ENCODE data around the gene CXorf51A. TPM values are rescaled to one million over a fixed set of nuclear protein-coding genes. Genes with fewer than 3 reads are reported as not detected.
"Not testable (repeated sequence)": the region's sequence is repeated elsewhere in the genome, so short reads cannot be mapped to it uniquely, and the experiment has no call there.

The CXorf51A gene
- polyA plus RNA-seq (2011; rRNA removed) = not detected in 2 replicates
- polyA minus RNA-seq (2011; rRNA and poly(A)+ RNA removed) = not detected in 2 replicates

DNA sequence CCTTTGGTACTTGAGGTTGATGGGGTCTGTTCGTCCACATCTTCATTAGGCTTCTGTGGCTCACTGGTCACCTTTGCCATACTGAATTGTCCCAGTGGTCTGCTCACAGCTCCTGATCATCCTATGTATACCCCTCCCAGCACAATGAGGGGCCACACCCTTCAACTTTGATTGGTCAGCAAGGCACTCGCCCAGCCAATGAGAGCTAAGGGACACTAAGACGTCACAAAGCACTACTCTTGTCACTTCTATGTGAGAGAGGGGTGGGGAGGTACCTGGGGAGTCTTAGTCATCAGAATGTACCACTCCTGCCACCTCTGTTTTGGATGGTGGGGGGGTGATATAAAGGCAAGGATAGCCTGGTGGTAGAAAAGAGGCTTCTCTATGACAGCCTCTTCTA, at the start of gene CXorf51A:
CXorf51A (minus strand) TSS at position 101 of the 400 bp plus-strand sequence; CDS start at position 80, 21 bp downstream.
- DNase-seq (ENCODE audit: low read depth, low spot score); H3K27ac ChIP-seq (ENCODE audit: low read depth, low read length); H3K9me3 ChIP-seq (ENCODE audit: control insufficient read depth, insufficient read depth, low read length); CTCF ChIA-PET; H3K4me3 ChIP-seq (ENCODE audit: low read depth, low read length); POLR2A ChIA-PET; H3K27me3 ChIP-seq (ENCODE audit: control insufficient read depth, insufficient read depth, low read length): not testable (repeated sequence)

DNA sequence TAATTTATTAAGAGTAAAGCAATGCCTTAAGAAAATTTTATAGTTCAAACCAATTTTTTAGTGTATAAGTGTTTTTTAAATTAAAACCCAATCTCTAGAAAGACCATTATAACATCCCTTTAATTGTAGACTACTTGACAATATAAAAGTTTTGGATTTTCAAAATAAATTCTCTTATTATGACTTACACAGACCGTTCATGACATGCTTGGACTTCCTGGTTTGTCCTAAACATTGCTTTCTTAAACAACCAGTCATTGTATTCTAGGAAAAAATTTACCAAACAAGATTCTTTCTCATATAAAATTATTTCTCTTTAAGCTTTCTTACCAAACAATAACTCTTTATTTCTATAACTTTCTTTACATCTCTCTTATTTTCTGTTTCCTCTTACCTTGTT, 49.0 kb upstream of the CXorf51A start:
- Histone ChIP-seq H3K4me3 (ENCODE audit: low read depth, low read length) (no peak overlapping the region), H3K27me3 (ENCODE audit: control insufficient read depth, insufficient read depth, low read length) (no peaks in the 10 kb centered on the region), H3K9me3 (ENCODE audit: control insufficient read depth, insufficient read depth, low read length) (peaks cover 6% of the 10 kb centered on the region; the same call in 1 of the 2 replicates), H3K27ac (ENCODE audit: low read depth, low read length) (no peak overlapping the region)
- POLR2A ChIA-PET = no interaction called here
- CTCF ChIA-PET = no interaction called here
- no peak for DNase-seq (ENCODE audit: low read depth, low spot score)
- TF ChIP-seq, protein P1, sequence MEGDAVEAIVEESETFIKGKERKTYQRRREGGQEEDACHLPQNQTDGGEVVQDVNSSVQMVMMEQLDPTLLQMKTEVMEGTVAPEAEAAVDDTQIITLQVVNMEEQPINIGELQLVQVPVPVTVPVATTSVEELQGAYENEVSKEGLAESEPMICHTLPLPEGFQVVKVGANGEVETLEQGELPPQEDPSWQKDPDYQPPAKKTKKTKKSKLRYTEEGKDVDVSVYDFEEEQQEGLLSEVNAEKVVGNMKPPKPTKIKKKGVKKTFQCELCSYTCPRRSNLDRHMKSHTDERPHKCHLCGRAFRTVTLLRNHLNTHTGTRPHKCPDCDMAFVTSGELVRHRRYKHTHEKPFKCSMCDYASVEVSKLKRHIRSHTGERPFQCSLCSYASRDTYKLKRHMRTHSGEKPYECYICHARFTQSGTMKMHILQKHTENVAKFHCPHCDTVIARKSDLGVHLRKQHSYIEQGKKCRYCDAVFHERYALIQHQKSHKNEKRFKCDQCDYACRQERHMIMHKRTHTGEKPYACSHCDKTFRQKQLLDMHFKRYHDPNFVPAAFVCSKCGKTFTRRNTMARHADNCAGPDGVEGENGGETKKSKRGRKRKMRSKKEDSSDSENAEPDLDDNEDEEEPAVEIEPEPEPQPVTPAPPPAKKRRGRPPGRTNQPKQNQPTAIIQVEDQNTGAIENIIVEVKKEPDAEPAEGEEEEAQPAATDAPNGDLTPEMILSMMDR (IDR thresholded peaks at IDR 0.05; ENCODE audit: low read depth, low read length) = no peak

DNA sequence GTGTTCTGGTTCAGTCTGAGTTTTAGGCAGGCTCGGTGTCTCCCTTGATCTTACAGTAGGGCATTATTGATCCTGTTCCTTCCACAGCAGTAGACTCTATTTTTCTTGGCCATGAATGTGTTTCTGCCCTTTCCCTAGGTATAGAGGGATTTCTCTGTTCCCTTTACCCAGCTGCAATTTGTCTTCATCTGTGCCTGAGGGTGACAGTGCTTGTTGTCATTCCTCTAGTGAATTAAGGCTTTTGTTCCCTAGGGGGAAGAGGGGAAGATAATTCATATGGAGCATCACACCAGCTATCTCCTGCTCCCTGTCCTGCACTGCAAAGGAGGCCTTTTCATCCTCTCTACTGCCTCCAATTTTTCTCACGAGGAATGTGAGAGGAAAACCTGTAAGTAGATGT, 39.7 kb upstream of the CXorf51A start:
- no peak for DNase-seq (ENCODE audit: low read depth, low spot score)
- ChIA-PET POLR2A (no interaction called here), CTCF (no interaction called here)
- Histone ChIP-seq H3K9me3 (ENCODE audit: control insufficient read depth, insufficient read depth, low read length) (no peaks in the 10 kb centered on the region), H3K4me3 (ENCODE audit: low read depth, low read length) (no peak overlapping the region), H3K27ac (ENCODE audit: low read depth, low read length) (no peak overlapping the region), H3K27me3 (ENCODE audit: control insufficient read depth, insufficient read depth, low read length) (no peaks in the 10 kb centered on the region)
- TF ChIP-seq, protein P1 (IDR thresholded peaks at IDR 0.05; ENCODE audit: low read depth, low read length) = no peak

DNA sequence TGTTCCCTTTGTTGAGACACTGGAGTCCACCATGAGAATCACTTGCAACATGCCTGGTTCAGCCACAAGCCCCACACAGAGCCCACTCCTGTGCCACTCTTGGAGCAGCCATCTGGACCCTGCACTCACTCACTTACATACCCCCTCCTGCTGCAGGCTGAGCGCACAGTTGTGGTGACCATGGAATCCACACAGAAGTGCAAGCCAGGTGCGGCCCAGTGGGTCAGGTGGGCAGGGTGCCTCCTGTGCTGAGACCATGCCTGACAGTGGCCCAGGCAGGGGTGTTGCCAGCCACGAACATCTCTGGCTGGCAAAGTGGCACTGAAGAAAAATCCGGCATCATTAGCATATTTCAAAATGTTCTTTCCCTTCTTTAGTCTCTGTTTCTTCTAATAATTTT, 17.4 kb upstream of the CXorf51A start:
- ChIA-PET POLR2A (no interaction called here), CTCF (no interaction called here)
- Histone ChIP-seq H3K9me3 (ENCODE audit: control insufficient read depth, insufficient read depth, low read length) (peaks cover 4% of the 10 kb centered on the region), H3K4me3 (ENCODE audit: low read depth, low read length) (no peak overlapping the region), H3K27me3 (ENCODE audit: control insufficient read depth, insufficient read depth, low read length) (no peaks in the 10 kb centered on the region), H3K27ac (ENCODE audit: low read depth, low read length) (no peak overlapping the region)
- TF ChIP-seq, protein P1 (IDR thresholded peaks at IDR 0.05; ENCODE audit: low read depth, low read length) = no peak
- DNase-seq (ENCODE audit: low read depth, low spot score) = no peak

DNA sequence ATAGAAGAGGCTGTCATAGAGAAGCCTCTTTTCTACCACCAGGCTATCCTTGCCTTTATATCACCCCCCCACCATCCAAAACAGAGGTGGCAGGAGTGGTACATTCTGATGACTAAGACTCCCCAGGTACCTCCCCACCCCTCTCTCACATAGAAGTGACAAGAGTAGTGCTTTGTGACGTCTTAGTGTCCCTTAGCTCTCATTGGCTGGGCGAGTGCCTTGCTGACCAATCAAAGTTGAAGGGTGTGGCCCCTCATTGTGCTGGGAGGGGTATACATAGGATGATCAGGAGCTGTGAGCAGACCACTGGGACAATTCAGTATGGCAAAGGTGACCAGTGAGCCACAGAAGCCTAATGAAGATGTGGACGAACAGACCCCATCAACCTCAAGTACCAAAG, 5.1 kb downstream of the CXorf51A start, which contains the start of gene CXorf51B:
CXorf51B (plus strand) TSS at position 301 of the 400 bp plus-strand sequence; CDS start at position 322, 21 bp downstream.
- H3K27ac ChIP-seq (ENCODE audit: low read depth, low read length); POLR2A ChIA-PET; DNase-seq (ENCODE audit: low read depth, low spot score); H3K27me3 ChIP-seq (ENCODE audit: control insufficient read depth, insufficient read depth, low read length); CTCF ChIA-PET; H3K4me3 ChIP-seq (ENCODE audit: low read depth, low read length); H3K9me3 ChIP-seq (ENCODE audit: control insufficient read depth, insufficient read depth, low read length): not testable (repeated sequence)

Other genes with a start within 250 kb of the CXorf51A start
- not detected in 2 replicates for gene CXorf51B, start 5.0 kb downstream of the CXorf51A start, polyA plus RNA-seq (2011; rRNA removed)

Data from AG04450 (cell line).